Urinary bladder (tissue), 4 donors: ENCODE measurements around the gene RECK. TPM values are rescaled to one million over a fixed set of nuclear protein-coding genes. Genes with fewer than 3 reads are reported as not detected.

Experiments
- DNase-seq: peaks from one replicate; pipeline ENCODE4 v3.0.0-alpha.2; 2015; ENCODE audit errors: extremely low spot score
- H3K27ac ChIP-seq: one replicate; pipeline ENCODE4 v1.5.1; 2013; ENCODE audit warnings: low read depth, mild to moderate bottlenecking, moderate library complexity
- H3K36me3 ChIP-seq: one replicate; pipeline ENCODE4 v1.6.1; 2013; ENCODE audit warnings: mild to moderate bottlenecking, moderate library complexity; ENCODE audit not compliant: insufficient read depth
- H3K4me1 ChIP-seq: one replicate; pipeline ENCODE4 v1.6.1; 2013; ENCODE audit warnings: mild to moderate bottlenecking, moderate library complexity; ENCODE audit not compliant: insufficient read depth
- H3K4me3 ChIP-seq: one replicate; pipeline ENCODE4 v1.5.1; 2013; ENCODE audit warnings: low read depth, low read length
- WGBS: extraction: QIAGEN DNeasy Blood & Tissue Kit; methylation state at CpG from one replicate; pipeline ENCODE4 v1.1.7; 2013; 5-methylcytosine and 5-hydroxymethylcytosine counted together
- polyA plus RNA-seq: library from polyadenylated mRNA; stranded (reverse); fragments of 200-250 nt; gene quantifications from one replicate; pipeline ENCODE4 v1.2.3, GENCODE V29; 2013
- total RNA-seq: library from RNA; depleted of rRNA; stranded (reverse); fragments of >200 nt; gene quantifications from one replicate; pipeline ENCODE4 v1.2.3, GENCODE V29; 2014
- donor health status: healthy with polysubstance abuse.
- donor health status: healthy.

RECK gene
- total and polyA plus RNA-seq, 2 donors = 17.1 to 31.2 TPM

DNA sequence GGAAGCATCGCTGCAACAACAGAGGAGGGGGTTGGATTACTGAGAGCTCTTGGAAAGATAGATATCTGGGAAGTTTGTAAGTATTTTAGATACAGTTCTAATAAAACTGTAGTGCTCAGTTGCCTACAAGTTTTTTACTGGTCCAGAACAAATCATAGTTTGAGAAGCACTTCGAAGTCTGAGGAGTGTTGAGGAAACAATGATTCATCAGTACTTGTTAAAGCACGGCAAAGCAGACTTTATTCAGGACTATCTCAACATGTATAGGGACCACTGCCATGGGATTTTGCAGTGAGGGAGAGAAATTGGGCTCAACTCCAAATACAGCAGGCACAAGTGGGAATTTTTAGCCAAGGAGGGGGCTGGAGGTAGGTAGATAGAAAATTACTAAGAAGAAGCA is 25.3 kb upstream of the RECK start:
- Histone ChIP-seq H3K36me3 (no peaks in the 10 kb centered on the region), H3K4me3 (no peak overlapping the region), H3K4me1 (no peaks in the 10 kb centered on the region), H3K27ac (no peak overlapping the region)
- DNase-seq = no peak
- WGBS = 52% methylated on average over 3 of the region's 3 CpGs

DNA sequence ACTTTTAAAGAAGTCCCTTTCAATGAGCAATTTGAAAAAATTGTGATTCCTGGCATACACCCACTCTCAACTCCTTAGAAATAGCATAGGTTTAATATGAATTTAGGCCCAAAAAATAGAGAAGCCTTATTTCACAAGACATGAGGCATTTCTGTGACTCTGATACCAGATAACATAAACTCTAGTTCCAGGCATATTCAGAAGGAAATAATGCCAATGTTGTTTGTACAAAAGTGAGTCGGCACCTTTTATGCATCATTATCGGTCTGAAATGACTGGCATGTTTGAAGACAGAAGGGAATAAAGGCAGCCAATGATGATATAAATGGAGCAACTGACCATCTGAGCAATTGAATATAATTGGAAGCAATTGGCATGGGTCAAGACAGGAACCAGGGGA is 19.4 kb upstream of the RECK start:
- DNase-seq = no peak
- Histone ChIP-seq H3K27ac (no peak overlapping the region), H3K36me3 (no peaks in the 10 kb centered on the region), H3K4me1 (no peaks in the 10 kb centered on the region), H3K4me3 (no peak overlapping the region)
- 89% methylated on average over 2 of the region's 2 CpGs for WGBS

DNA sequence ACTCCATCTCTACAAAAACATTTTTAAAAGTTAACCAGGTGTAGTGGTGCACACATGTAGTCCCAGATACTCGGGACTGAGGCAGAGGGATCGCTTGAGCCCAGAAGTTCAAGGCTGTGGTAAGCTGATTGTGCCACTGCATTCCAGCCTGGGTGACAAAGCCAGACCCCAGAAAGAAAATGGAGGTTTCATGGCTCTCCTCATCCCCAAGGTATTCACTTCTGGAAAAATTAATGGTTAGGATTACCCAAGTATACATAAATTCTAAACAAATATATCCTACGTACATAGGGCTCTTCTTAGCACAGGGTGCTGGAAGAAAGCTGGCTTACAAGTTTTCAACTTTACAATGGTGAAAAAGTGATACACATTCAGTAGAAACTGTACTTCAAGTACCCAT is 18.6 kb upstream of the RECK start:
- no peak overlapping the region for H3K27ac ChIP-seq
- H3K4me1 ChIP-seq = no peaks in the 10 kb centered on the region
- H3K36me3 ChIP-seq = no peaks in the 10 kb centered on the region
- WGBS = 91% methylated on average over 3 of the region's 3 CpGs
- no peak overlapping the region for H3K4me3 ChIP-seq
- no peak for DNase-seq

DNA sequence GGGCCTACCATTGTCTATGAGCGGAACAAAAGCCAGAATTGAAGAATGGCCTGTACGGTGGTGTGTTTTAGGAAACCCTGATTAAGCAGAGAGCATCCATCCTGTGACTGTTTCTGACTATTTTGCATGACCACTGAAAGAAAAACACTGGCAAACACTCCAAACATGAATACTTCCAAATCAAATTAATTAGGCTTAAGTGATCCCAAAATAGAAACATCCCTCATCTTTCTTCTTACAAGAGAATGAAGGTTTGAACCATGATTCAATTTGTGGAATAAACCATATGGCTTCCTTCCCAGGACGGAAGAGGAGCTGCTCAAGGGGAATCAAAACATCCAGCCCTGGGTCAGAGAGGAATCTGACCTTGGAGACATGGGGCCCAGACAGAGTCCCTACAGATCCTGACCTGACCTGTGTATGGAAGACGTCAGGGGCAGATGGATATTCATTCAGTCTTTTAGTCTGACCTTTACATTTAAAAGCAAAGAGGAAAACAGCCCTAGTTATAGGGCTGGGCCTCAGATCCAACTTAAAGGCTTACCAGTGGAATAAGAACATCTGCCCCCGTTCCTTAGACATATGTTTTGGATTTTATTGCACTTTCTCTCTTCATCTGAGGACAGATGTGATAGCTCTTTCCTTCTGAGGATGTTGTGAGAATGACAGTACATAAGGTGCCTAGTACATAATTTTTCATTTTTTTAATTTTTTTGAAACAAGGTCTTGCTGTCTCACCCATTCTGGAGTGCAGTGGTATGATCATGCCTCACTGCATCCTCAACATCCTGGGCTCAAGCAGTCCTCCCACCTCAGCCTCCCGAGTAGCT is 17.6 kb upstream of the RECK start:
- Histone ChIP-seq H3K27ac (no peak overlapping the region), H3K4me1 (no peaks in the 10 kb centered on the region), H3K4me3 (no peak overlapping the region), H3K36me3 (no peaks in the 10 kb centered on the region)
- WGBS = 68% methylated on average over 6 of the region's 6 CpGs
- no peak for DNase-seq

DNA sequence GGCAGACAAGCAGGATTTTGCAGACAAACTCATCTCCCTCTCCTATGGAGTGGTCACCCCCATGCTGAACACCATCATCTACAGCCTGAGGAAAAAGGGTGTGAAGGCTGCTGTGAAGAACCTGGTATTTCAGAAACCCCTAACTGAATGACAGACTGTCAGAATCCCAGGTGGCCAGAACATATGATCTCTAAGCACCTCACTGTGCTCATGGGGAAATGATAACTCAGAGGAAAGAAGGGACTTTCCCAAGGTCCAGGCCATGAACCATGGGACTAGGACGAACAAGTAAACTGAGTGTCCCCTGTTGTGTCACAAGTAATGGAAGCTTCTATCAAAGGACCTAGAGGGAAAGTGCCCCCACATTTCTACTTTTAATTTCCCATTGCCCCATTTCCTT is 14.7 kb upstream of the RECK start:
- H3K4me1 ChIP-seq = no peaks in the 10 kb centered on the region
- H3K36me3 ChIP-seq = no peaks in the 10 kb centered on the region
- WGBS = 95% methylated on average over 1 of the region's 1 CpG
- no peak for DNase-seq
- no peak overlapping the region for H3K27ac ChIP-seq
- H3K4me3 ChIP-seq = no peak overlapping the region

DNA sequence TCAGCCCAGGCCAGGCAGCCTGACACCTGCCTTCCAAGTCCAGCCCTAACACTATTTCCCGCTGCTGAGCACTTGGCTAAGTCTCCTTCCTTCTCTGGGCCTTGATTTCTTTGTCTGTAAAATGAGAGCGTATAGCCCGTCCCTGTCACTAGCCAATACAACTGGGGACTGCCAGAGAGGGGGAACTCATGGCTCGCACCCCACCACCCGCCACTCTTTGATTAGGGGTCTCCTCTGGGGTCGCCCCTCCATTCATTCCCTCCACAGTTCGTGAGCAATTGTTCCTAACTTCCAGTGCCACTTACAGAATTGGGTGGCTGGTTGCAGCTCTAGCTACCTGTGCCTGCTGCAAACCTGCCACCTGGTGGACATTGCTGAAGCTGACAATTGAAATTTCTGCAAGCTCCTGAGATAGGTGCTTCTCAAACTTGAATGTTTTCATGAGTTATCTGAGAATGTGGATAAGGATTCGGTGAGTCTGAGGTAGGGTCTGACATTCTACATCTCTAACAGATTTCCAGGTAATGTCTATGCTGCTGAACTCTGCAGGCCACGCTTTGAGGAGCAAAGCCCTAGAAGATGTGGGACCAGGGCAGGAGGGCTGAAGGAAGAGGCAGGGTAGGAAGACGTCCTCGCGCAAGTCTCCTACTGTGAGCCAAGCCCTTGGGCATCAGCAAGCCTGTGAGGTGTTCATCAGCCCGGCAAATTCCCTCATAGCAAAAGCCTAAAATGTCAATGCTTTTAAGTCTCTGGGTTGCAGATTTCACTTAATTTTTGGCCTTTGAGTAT is 13.3 kb upstream of the RECK start:
- no peak overlapping the region for H3K4me3 ChIP-seq
- no peak for DNase-seq
- WGBS = 47% methylated on average over 13 of the region's 13 CpGs

DNA sequence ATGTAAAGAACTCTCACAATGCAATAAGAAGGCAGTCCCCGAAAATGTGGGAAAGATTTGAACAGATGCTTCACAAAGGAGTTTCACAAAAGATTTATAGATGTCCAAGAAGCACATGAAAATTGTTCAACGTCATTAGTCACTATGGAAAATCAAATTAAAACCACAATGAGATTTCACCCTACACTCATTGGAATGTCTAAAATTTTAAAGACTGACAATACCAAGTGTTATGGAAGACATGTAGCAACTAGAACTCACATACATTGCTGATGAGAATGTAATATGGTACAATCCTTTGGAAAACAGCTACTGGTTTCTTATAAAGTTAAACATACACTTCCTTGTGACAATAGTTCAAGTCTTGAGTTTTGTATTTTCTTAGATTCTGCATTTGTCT is 11.0 kb upstream of the RECK start:
- Histone ChIP-seq H3K27ac (no peak overlapping the region), H3K4me1 (no peaks in the 10 kb centered on the region), H3K36me3 (no peaks in the 10 kb centered on the region), H3K4me3 (no peak overlapping the region)
- no peak for DNase-seq
- 65% methylated on average over 2 of the region's 2 CpGs for WGBS

More for the DNA sequence above, 13.3 kb upstream of the RECK start:
- no peaks in the 10 kb centered on the region for H3K4me1 ChIP-seq
- no peak overlapping the region for H3K27ac ChIP-seq
- no peaks in the 10 kb centered on the region for H3K36me3 ChIP-seq

DNA sequence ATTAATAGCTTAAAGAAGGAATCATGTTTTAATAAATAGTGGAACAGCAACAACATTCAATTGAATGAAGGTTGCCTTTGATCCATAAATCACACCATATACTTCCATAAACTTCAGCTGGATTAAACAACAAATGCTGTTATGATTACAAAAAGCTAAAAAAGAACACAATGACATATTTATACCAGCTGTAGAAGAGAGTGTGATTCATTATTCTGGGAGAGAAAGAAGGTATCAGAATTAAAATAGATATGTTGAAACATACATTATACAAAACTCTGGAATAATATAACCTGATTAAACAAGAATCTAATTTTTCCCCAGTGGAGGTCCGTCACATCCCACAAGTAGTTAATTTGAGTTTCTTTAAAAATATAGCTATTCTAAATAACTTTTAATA is 7.5 kb upstream of the RECK start:
- Histone ChIP-seq H3K36me3 (no peaks in the 10 kb centered on the region), H3K27ac (no peak overlapping the region), H3K4me1 (no peaks in the 10 kb centered on the region), H3K4me3 (no peak overlapping the region)
- 68% methylated on average over 1 of the region's 1 CpG for WGBS
- no peak for DNase-seq

DNA sequence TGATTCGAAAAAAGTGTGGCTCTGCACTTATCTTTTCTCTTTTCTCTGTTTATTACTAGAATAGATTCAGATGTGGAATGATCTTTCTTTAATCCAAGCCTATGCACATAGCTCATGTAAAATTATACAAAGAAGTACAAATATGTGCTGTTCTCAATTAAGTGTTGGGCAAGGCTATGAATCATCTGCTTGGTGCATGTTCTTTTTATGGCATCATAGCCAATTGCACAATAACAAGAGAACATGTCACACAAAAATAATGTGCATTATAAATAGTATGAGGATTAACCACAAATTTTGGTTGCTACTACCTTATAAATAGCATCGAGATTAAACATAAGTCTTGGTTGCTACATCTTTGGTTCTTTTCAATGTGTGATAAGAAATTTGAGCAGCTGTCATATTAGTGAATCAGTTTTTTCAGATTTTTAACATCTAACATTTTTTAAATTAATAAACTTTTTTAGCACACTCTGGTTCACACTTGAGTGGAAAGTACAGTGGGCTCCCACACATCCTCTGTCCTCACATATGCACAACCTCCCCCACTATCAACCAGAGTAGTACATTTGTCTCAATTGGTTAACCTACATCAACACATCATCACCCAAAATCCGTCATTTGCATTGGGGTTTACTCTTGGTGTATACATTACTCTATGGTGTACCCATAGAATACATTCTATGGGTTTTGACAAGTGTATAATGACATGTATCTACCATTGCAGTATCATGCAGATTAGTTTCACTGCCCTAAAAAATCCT is 6.8 kb upstream of the RECK start:
- Histone ChIP-seq H3K36me3 (no peaks in the 10 kb centered on the region), H3K4me1 (no peaks in the 10 kb centered on the region), H3K4me3 (no peak overlapping the region), H3K27ac (no peak overlapping the region)
- 50% methylated on average over 3 of the region's 3 CpGs for WGBS
- no peak for DNase-seq

DNA sequence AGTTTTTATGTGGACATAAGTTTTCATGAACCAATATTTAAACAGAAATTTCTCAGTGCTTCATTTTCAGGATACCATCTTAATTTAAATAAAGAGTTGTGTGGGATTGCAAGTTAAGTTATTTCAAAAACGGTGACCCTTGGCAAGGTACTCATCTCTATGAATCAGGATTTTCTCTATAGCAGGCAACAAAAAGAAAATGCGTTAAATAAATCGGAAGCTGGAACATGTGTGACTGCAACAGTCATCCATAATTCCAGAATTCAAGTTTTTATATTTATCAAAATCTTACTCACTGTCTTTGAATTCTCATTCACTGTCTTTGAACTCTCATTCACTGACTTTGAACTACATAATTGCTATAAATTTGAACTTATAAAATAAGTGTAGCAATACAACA is 5.8 kb upstream of the RECK start:
- Histone ChIP-seq H3K36me3 (no peaks in the 10 kb centered on the region), H3K27ac (no peak overlapping the region), H3K4me3 (no peak overlapping the region), H3K4me1 (no peaks in the 10 kb centered on the region)
- no peak for DNase-seq
- 85% methylated on average over 3 of the region's 3 CpGs for WGBS

DNA sequence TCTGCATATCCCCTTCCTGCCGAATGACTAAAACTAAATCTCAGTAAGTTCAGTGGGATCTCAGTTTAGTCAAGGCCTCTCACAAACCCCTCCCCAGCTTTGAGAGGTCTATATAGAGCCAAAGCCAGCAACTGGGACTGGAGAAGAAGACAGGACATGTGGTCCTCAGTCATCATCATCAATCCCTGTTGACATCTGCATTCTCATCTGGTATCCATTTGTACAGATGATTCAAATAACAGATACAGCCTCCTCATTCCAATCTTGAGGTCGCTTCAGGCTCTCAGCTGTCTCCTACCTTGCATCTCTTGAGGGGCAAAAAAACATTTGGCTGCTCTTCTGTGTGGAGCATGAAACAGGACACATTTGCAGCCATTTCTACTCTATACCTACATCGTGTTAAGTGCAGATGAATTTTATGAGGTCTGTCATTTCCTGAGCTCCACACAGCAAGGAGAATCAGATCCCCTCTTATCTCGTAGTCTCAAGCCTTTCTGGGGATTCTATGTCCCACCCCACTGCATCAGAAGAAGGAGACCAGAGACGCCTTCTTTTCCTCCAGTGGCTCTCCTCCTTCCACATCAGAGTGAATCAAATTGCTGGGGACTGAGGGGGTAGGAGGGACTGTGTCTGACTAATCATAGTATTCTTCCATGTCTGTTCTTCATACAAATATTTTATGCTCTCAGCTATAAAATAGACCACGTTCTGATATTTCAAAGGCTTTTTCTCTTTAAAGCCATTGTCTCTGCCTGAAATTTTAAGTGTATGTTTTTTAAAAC is 4.7 kb upstream of the RECK start:
- H3K4me1 ChIP-seq = no peaks in the 10 kb centered on the region
- H3K36me3 ChIP-seq = no peaks in the 10 kb centered on the region
- WGBS = 69% methylated on average over 6 of the region's 6 CpGs
- no peak for DNase-seq
- no peak overlapping the region for H3K4me3 ChIP-seq
- H3K27ac ChIP-seq = no peak overlapping the region

DNA sequence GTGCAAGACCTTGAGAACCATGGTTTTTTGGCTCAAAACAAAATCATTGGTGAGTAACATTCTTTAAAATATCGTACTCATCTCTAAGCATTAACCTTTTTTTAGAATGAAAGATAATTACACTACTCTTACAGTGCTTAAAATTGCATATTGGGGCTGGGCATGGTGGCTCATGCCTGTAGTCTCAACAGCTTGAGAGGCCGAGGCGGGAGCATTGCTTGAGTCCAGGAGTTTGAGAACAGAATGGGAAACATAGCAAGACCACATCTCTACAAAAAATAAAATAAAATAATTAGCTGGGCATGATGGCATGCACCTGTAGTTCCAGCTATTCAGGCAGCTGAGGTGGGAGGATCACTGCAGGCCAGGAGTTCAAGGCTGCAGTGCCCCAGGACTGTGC is 2.9 kb upstream of the RECK start:
- WGBS = 94% methylated on average over 3 of the region's 3 CpGs

DNA sequence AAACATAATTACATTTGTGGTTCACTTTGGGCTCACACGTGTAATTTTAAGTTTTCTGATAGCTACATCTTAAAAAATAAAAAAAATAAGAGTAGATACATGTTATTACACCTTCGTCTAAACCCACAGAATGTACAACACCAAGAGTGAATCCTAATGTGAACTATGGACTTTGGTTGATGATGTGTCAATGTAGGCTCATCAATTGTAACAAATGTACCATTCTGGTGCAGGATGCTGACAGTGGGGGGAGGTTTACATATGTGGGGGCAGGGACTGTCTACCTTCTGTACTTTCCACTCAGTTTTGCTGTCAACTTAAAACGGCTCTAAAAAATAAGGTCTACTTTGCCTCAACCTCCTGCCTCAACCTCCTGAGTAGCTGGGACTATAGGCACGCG is 2.5 kb upstream of the RECK start:
- Histone ChIP-seq H3K4me1 (no peaks in the 10 kb centered on the region), H3K4me3 (no peak overlapping the region), H3K36me3 (no peaks in the 10 kb centered on the region), H3K27ac (no peak overlapping the region)
- DNase-seq = no peak
- WGBS = 91% methylated on average over 5 of the region's 5 CpGs

More for the DNA sequence above, 2.9 kb upstream of the RECK start:
- H3K4me3 ChIP-seq = no peak overlapping the region
- no peak overlapping the region for H3K27ac ChIP-seq
- H3K4me1 ChIP-seq = no peaks in the 10 kb centered on the region
- no peak for DNase-seq
- H3K36me3 ChIP-seq = no peaks in the 10 kb centered on the region
